Measurements from ENCODE around the gene NECAP2.
"Not testable (repeated sequence)": the region's sequence is repeated elsewhere in the genome, so short reads cannot be mapped to it uniquely, and the experiment has no call there.

NECAP2 gene

GRCh38 chr1:16500466-16500865, 59.9 kb downstream of the NECAP2 start:
- not testable (repeated sequence) for DNase-seq

- not testable (repeated sequence) for DNase-seq
These were observed 60.5 kb downstream of the NECAP2 start for GRCh38 chr1:16500975-16501374.

DNA sequence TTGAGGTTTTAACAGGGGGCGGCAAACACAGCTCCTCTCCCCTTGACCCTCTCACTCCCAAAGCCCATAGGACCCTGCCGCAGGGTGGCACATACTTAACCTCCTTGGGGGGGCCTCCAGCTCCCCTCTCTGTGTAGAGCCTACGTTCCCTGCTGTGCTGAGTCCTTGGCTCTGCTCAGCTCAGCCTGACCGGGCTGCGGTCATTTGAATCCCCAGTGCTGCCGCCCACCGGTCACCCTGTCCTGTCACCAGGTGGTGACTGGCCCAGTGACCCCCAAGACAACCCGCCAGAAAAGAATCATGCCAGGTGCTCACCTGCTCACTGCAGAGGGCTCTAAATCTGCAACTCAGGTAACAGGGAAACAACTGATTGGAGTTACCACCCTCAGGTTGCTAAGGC, 60.9 kb downstream of the NECAP2 start:
- DNase-seq: not testable (repeated sequence)

DNA sequence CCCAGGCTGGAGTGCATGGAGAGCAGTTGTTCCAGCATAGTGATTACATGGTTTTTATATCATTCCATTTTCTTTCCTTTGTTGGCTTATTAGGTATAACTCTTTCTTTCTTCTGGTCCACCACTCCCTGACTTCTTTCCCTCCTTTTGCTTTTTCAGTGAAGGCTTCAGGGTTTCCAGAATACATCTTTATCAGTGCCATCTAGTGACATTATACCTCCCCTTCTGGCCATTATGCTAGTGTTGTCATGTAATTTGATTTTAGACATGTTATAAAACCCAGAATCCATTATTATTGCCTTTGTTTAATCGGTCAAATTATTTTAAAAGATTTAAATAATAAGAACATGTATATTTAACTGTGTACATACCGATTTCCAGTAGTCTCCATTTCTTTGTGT, 63.0 kb downstream of the NECAP2 start:
- DNase-seq: no peak

- DNase-seq: not testable (repeated sequence)
These were observed 65.3 kb downstream of the NECAP2 start for GRCh38 chr1:16505870-16506269.

DNA sequence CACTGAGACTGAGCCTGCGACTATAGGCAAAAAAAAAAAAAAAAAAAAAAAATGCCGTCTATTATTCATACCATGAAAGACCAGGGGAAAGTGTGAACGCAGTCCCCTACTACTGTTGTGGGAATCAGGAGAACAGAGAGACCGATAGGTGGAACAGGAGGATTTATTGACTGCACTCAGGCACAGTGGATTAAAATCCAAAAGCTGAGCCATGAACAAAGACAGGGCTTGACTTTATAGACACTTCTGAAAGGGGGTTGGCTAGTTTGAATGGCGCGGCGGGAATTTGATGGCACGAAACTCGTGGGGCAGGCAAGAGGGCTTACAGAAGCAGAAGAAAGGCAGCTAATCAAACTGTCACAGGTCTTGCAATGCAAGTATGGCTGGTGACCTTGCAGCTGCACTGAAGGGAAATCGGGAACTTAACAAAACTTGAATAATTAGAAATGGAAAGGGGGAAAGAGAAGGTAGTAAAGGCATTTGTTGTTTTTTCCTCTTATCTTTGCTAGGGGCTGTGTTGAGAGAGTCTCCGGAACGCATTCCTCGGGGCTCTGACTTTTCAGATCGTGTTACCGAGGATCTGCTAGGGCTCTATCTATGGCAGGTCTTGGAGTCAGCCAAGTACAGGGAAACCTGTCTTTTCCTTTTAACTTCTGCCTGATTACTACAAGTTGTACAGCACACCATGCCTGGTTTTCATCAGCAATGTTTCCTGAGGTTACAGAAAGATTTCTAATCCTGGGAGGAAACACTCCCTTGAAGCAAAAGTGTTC, 66.0 kb downstream of the NECAP2 start:
- DNase-seq: not testable (repeated sequence)

DNA sequence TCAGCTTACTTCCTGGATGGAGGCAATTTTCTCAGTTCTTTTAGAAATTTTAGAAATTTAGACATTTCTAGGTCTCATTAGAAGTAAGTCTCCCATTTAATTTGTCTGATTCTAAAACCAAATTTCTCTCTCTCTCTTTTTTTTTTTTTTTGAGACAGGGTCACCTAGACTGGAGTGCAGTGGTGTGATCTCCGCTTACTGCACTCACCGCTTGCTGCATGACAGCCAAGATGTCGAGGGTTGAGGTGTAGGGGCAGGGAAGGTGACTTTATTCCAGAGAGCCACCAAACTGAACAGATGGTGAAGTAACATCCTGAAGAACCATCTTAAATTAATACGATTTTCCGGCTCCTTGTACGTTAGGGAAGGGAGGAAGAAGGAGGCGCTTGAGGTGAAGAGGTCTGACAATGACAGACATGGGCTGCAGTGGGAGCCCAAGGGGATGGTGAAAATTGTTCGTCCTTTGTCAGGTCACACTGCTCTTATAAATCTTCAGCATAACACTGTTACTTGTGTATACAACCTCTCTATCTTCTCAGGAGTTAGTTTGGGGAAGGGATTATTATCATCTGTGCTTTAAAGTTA, 68.4 kb downstream of the NECAP2 start:
- DNase-seq: not testable (repeated sequence)
